Gastrocnemius medialis (tissue), 4 donors: ENCODE data around the gene NT5C1A. TPM values are rescaled to one million over a fixed set of nuclear protein-coding genes. Genes with fewer than 3 reads are reported as not detected.

Source experiments
- ATAC-seq, 2 donors: fragments of 150-250 bp; one replicate each; pipeline ENCODE4 v1.9.1; 2016
- DNase-seq, 2 donors: peaks; one replicate each; pipeline ENCODE4 v3.0.0-alpha.2; 2019
- H3K27ac ChIP-seq, 4 donors: fragments of 200-600 bp; sonication (generic); 1 replicate in 1 of 4; 2 replicates in 3 of 4; pipeline ENCODE4 v1.5.1; 2016 to 2018; ENCODE audit warnings: mild to moderate bottlenecking in 2 of 4, moderate library complexity in 1 of 4
- H3K27me3 ChIP-seq, 3 donors: fragments of 200-600 bp; sonication (generic) in 2 of 3; 1 replicate in 1 of 3; 2 replicates in 2 of 3; pipeline versions ENCODE4 v1.5.1 to v1.6.0; 2016 to 2019; ENCODE audit warnings: mild to moderate bottlenecking in 1 of 3, moderate library complexity in 1 of 3
- H3K36me3 ChIP-seq, 2 donors: fragments of 200-600 bp; sonication (generic) in 1 of 2; one replicate each; pipeline ENCODE4 v1.5.1; 2017 to 2018
- H3K4me1 ChIP-seq, 2 donors: fragments of 200-600 bp; sonication (generic) in 1 of 2; one replicate each; pipeline ENCODE4 v1.5.1; 2016 to 2017; ENCODE audit warnings: mild to moderate bottlenecking in 2 of 2
- H3K4me3 ChIP-seq, 4 donors: fragments of 200-600 bp; sonication (generic) in 3 of 4; 1 replicate in 1 of 4; 2 replicates in 3 of 4; pipeline ENCODE4 v1.5.1; 2016 to 2019; ENCODE audit warnings: mild to moderate bottlenecking in 2 of 4
- H3K9me3 ChIP-seq, 3 donors: fragments of 200-600 bp; sonication (generic) in 2 of 3; 1 replicate in 1 of 3; 2 replicates in 2 of 3; pipeline ENCODE4 v1.5.1; 2016 to 2019
- CTCF ChIP-seq, 5 experiments: fragments of 450-650 bp in 3 of 5; fragments of 200-600 bp in 2 of 5; sonication (generic) in 2 of 5; IDR thresholded peaks in 4 of 5; conservative IDR thresholded peaks in 1 of 5; 1 replicate in 4 of 5; 2 replicates in 1 of 5; pipeline ENCODE4 v1.5.1; 2016 to 2019; ENCODE audit warnings: antibody characterized with exemption in 5 of 5, mild to moderate bottlenecking in 3 of 5, moderate library complexity in 3 of 5
- POLR2A ChIP-seq, 2 donors: fragments of 450-650 bp; IDR thresholded peaks; one replicate each; pipeline ENCODE4 v1.6.1; 2017; ENCODE audit warnings: antibody characterized with exemption in 2 of 2, mild to moderate bottlenecking in 2 of 2, moderate library complexity in 2 of 2
- in situ Hi-C, 4 donors: fragments of 200-750 bp; cut with MboI; loops; one replicate each; pipeline versions ENCODE4 v1.15.0 to v1.8.0; 2017; ENCODE audit warnings: low sequenced_read_pairs in 4 of 4
- intact Hi-C: fragments of 100-400 bp; cut with DNase I; formaldehyde crosslinking; loops from one replicate; pipeline ENCODE4 v1.15.1; 2023; ENCODE audit warnings: low total_unique reads
- total RNA-seq, 4 donors: library from RNA; depleted of rRNA; stranded (reverse); fragments of >200 nt; gene quantifications; one replicate each; pipeline versions ENCODE4 v1.1.0 to v1.2.3, GENCODE V29; 2016

The NT5C1A gene
- total RNA-seq: 10 to 100 TPM; 10.8 to 85.5 (median 59.9) TPM

GRCh38 chr1:39671793-39672550 lies at the start of gene NT5C1A:
Gene NT5C1A (minus strand): TSS chr1:39672107. CDS start chr1:39672038, 69 bp downstream.
- peak; percentile 61 to 74 for TF ChIP-seq POLR2A (IDR thresholded peaks at IDR 0.05)
- no peak for TF ChIP-seq CTCF (IDR thresholded peaks at IDR 0.05 in 4 of 5, conservative IDR thresholded peaks at IDR 0.05 in 1 of 5)
- intact Hi-C loops: no loop called here
- Histone ChIP-seq H3K27me3 (no peaks in the 10 kb centered on the region), H3K4me1 (peaks cover 63 to 77% of the 10 kb centered on the region in 2 donors), H3K27ac (peak within 1 kb of the TSS; percentile 93 to 97 (median 96)), H3K36me3 (no peaks in the 10 kb centered on the region), H3K4me3 (peak within 1 kb of the TSS; percentile 65 to 78 (median 71)), H3K9me3 (no peaks in the 10 kb centered on the region)
- DNase-seq (peak in 1 of 2 donors; percentile 65), ATAC-seq (peak; percentile 21 to 31)
- in situ Hi-C loops: no loop called here

- in situ Hi-C loops (loop anchor here in 1 of 4 donors (5.0 kb wide), 1 partner anchor 69 kb away; no protein-coding TSS in a partner anchor), intact Hi-C loops (no loop called here)
- TF ChIP-seq POLR2A (IDR thresholded peaks at IDR 0.05) (no peak), CTCF (IDR thresholded peaks at IDR 0.05 in 4 of 5, conservative IDR thresholded peaks at IDR 0.05 in 1 of 5) (no peak)
- Histone ChIP-seq H3K27me3 (peaks cover 0 to 5% (median 0%) of the 10 kb centered on the region in 3 donors), H3K36me3 (no peaks in the 10 kb centered on the region), H3K4me1 (no peaks in the 10 kb centered on the region), H3K9me3 (no peaks in the 10 kb centered on the region), H3K4me3 (no peak overlapping the region), H3K27ac (no peak overlapping the region)
- no peak for ATAC-seq
- DNase-seq: no peak
Measured at GRCh38 chr1:39721664-39722063, 49.8 kb upstream of the NT5C1A start.

- H3K4me1 ChIP-seq: no peaks in the 10 kb centered on the region
- ATAC-seq (peak; percentile 98 to 99), DNase-seq (peak; percentile 42 to 46)
- TF ChIP-seq POLR2A (IDR thresholded peaks at IDR 0.05): no peak
- TF ChIP-seq CTCF (IDR thresholded peaks at IDR 0.05 in 4 of 5, conservative IDR thresholded peaks at IDR 0.05 in 1 of 5): peak; percentile 69 to 96 (median 77)
- in situ Hi-C loops (loop anchor here in 1 of 4 donors (5.0 kb wide), 1 partner anchor 68 kb away; no protein-coding TSS in a partner anchor), intact Hi-C loops (loop anchor here (1.0 kb wide), 2 partner anchors 67 to 114 kb away; no protein-coding TSS in a partner anchor)
- no peaks in the 10 kb centered on the region for H3K9me3 ChIP-seq
- H3K27ac ChIP-seq: peak overlapping the region; percentile 60 to 71 (median 64)
- H3K4me3 ChIP-seq: no peak overlapping the region
- peaks cover 0 to 5% (median 0%) of the 10 kb centered on the region in 3 donors for H3K27me3 ChIP-seq
- no peaks in the 10 kb centered on the region for H3K36me3 ChIP-seq
Measured at GRCh38 chr1:39720094-39720999, 48.4 kb upstream of the NT5C1A start.

GRCh38 chr1:39717809-39718208 lies 45.9 kb upstream of the NT5C1A start:
- Histone ChIP-seq H3K4me3 (no peak overlapping the region), H3K4me1 (no peaks in the 10 kb centered on the region), H3K27ac (no peak overlapping the region), H3K27me3 (peaks cover 0 to 5% (median 0%) of the 10 kb centered on the region in 3 donors), H3K36me3 (no peaks in the 10 kb centered on the region), H3K9me3 (no peaks in the 10 kb centered on the region)
- intact Hi-C loops (loop anchor here (2.0 kb wide), 1 partner anchor 21 kb away; no protein-coding TSS in a partner anchor), in situ Hi-C loops (loop anchor here (5.0 to 10.0 kb wide), 2 partner anchors 111 to 113 kb away; no protein-coding TSS in a partner anchor)
- TF ChIP-seq CTCF (IDR thresholded peaks at IDR 0.05 in 4 of 5, conservative IDR thresholded peaks at IDR 0.05 in 1 of 5) (no peak), POLR2A (IDR thresholded peaks at IDR 0.05) (no peak)
- DNase-seq (no peak), ATAC-seq (no peak)
